ENCODE measurements around the gene DLG4.
"Not testable (repeated sequence)": the region's sequence is repeated elsewhere in the genome, so short reads cannot be mapped to it uniquely, and the experiment has no call there.

Gene DLG4

GRCh38 chr17:7195971-7196370, 23.7 kb downstream of the DLG4 start:
- no peaks in the 10 kb centered on the region for H3K27me3 ChIP-seq (ENCODE audit: control insufficient read depth, insufficient read depth, low read length)
- H3K36me3 ChIP-seq (ENCODE audit: control insufficient read depth, insufficient read depth, low read length), result peaks cover 51% of the 10 kb centered on the region
- no peak overlapping the region for H3K9ac ChIP-seq (ENCODE audit: low read length)

GRCh38 chr17:7192271-7192937, 27.2 kb downstream of the DLG4 start:
- Histone ChIP-seq H3K4me3 (ENCODE audit: low read depth, low read length) (no peak overlapping the region), H3K27ac (ENCODE audit: low read depth, low read length) (no peak overlapping the region), H3K36me3 (ENCODE audit: control insufficient read depth, insufficient read depth, low read length) (peaks cover 50% of the 10 kb centered on the region), H3K27me3 (ENCODE audit: control insufficient read depth, insufficient read depth, low read length) (no peaks in the 10 kb centered on the region), H3K9ac (ENCODE audit: low read length) (no peak overlapping the region), H3K9me3 (ENCODE audit: control insufficient read depth, insufficient read depth, low read depth, low read length) (no peaks in the 10 kb centered on the region), H3K4me1 (ENCODE audit: control insufficient read depth, insufficient read depth, low read length) (no peaks in the 10 kb centered on the region)

More at GRCh38 chr17:7195971-7196370, 23.7 kb downstream of the DLG4 start:
- no peak overlapping the region for H3K27ac ChIP-seq (ENCODE audit: low read depth, low read length)
- H3K4me3 ChIP-seq (ENCODE audit: low read depth, low read length), result no peak overlapping the region
- H3K9me3 ChIP-seq (ENCODE audit: control insufficient read depth, insufficient read depth, low read depth, low read length), result no peaks in the 10 kb centered on the region
- H3K4me1 ChIP-seq (ENCODE audit: control insufficient read depth, insufficient read depth, low read length), result no peaks in the 10 kb centered on the region

GRCh38 chr17:7191571-7192270, 27.9 kb downstream of the DLG4 start:
- Histone ChIP-seq H3K9me3 (ENCODE audit: control insufficient read depth, insufficient read depth, low read depth, low read length) (no peaks in the 10 kb centered on the region), H3K4me1 (ENCODE audit: control insufficient read depth, insufficient read depth, low read length) (no peaks in the 10 kb centered on the region), H3K27ac (ENCODE audit: low read depth, low read length) (no peak overlapping the region), H3K27me3 (ENCODE audit: control insufficient read depth, insufficient read depth, low read length) (no peaks in the 10 kb centered on the region), H3K9ac (ENCODE audit: low read length) (no peak overlapping the region), H3K36me3 (ENCODE audit: control insufficient read depth, insufficient read depth, low read length) (peaks cover 45% of the 10 kb centered on the region), H3K4me3 (ENCODE audit: low read depth, low read length) (no peak overlapping the region)

- no peak overlapping the region for H3K4me3 ChIP-seq (ENCODE audit: low read depth, low read length)
- no peak overlapping the region for H3K9ac ChIP-seq (ENCODE audit: low read length)
- no peaks in the 10 kb centered on the region for H3K27me3 ChIP-seq (ENCODE audit: control insufficient read depth, insufficient read depth, low read length)
- H3K27ac ChIP-seq (ENCODE audit: low read depth, low read length), result no peak overlapping the region
- H3K4me1 ChIP-seq (ENCODE audit: control insufficient read depth, insufficient read depth, low read length), result no peaks in the 10 kb centered on the region
- no peaks in the 10 kb centered on the region for H3K9me3 ChIP-seq (ENCODE audit: control insufficient read depth, insufficient read depth, low read depth, low read length)
- H3K36me3 ChIP-seq (ENCODE audit: control insufficient read depth, insufficient read depth, low read length), result peaks cover 39% of the 10 kb centered on the region
These were observed 28.6 kb downstream of the DLG4 start for GRCh38 chr17:7191069-7191468.

- Histone ChIP-seq H3K9ac (ENCODE audit: low read length) (no peak overlapping the region), H3K27me3 (ENCODE audit: control insufficient read depth, insufficient read depth, low read length) (no peaks in the 10 kb centered on the region), H3K4me3 (ENCODE audit: low read depth, low read length) (no peak overlapping the region), H3K27ac (ENCODE audit: low read depth, low read length) (no peak overlapping the region), H3K36me3 (ENCODE audit: control insufficient read depth, insufficient read depth, low read length) (peaks cover 32% of the 10 kb centered on the region), H3K9me3 (ENCODE audit: control insufficient read depth, insufficient read depth, low read depth, low read length) (no peaks in the 10 kb centered on the region), H3K4me1 (ENCODE audit: control insufficient read depth, insufficient read depth, low read length) (no peaks in the 10 kb centered on the region)
These were observed 29.2 kb downstream of the DLG4 start for GRCh38 chr17:7190276-7190917.

GRCh38 chr17:7186241-7186640, 33.4 kb downstream of the DLG4 start:
- Histone ChIP-seq H3K9me3 (ENCODE audit: control insufficient read depth, insufficient read depth, low read depth, low read length) (no peaks in the 10 kb centered on the region), H3K9ac (ENCODE audit: low read length) (no peak overlapping the region)

GRCh38 chr17:7184647-7185046, 35.0 kb downstream of the DLG4 start:
- Histone ChIP-seq H3K9ac (ENCODE audit: low read length) (no peak overlapping the region), H3K36me3 (ENCODE audit: control insufficient read depth, insufficient read depth, low read length) (no peaks in the 10 kb centered on the region), H3K27ac (ENCODE audit: low read depth, low read length) (no peak overlapping the region), H3K4me3 (ENCODE audit: low read depth, low read length) (no peak overlapping the region), H3K9me3 (ENCODE audit: control insufficient read depth, insufficient read depth, low read depth, low read length) (no peaks in the 10 kb centered on the region), H3K27me3 (ENCODE audit: control insufficient read depth, insufficient read depth, low read length) (no peaks in the 10 kb centered on the region), H3K4me1 (ENCODE audit: control insufficient read depth, insufficient read depth, low read length) (no peaks in the 10 kb centered on the region)

More at GRCh38 chr17:7186241-7186640, 33.4 kb downstream of the DLG4 start:
- H3K4me3 ChIP-seq (ENCODE audit: low read depth, low read length), result no peak overlapping the region
- no peak overlapping the region for H3K27ac ChIP-seq (ENCODE audit: low read depth, low read length)
- no peaks in the 10 kb centered on the region for H3K27me3 ChIP-seq (ENCODE audit: control insufficient read depth, insufficient read depth, low read length)
- H3K4me1 ChIP-seq (ENCODE audit: control insufficient read depth, insufficient read depth, low read length), result no peaks in the 10 kb centered on the region
- H3K36me3 ChIP-seq (ENCODE audit: control insufficient read depth, insufficient read depth, low read length), result peaks cover 7% of the 10 kb centered on the region

GRCh38 chr17:7184091-7184488, 35.5 kb downstream of the DLG4 start:
- Histone ChIP-seq H3K4me3 (ENCODE audit: low read depth, low read length) (no peak overlapping the region), H3K27ac (ENCODE audit: low read depth, low read length) (no peak overlapping the region), H3K4me1 (ENCODE audit: control insufficient read depth, insufficient read depth, low read length) (no peaks in the 10 kb centered on the region)

GRCh38 chr17:7183433-7184090, 36.1 kb downstream of the DLG4 start:
- H3K4me1 ChIP-seq (ENCODE audit: control insufficient read depth, insufficient read depth, low read length), result no peaks in the 10 kb centered on the region
- H3K36me3 ChIP-seq (ENCODE audit: control insufficient read depth, insufficient read depth, low read length), result no peaks in the 10 kb centered on the region
- H3K27ac ChIP-seq (ENCODE audit: low read depth, low read length), result no peak overlapping the region
- no peak overlapping the region for H3K4me3 ChIP-seq (ENCODE audit: low read depth, low read length)
- H3K9ac ChIP-seq (ENCODE audit: low read length), result no peak overlapping the region
- no peaks in the 10 kb centered on the region for H3K27me3 ChIP-seq (ENCODE audit: control insufficient read depth, insufficient read depth, low read length)
- H3K9me3 ChIP-seq (ENCODE audit: control insufficient read depth, insufficient read depth, low read depth, low read length), result no peaks in the 10 kb centered on the region

More at GRCh38 chr17:7184091-7184488, 35.5 kb downstream of the DLG4 start:
- H3K9me3 ChIP-seq (ENCODE audit: control insufficient read depth, insufficient read depth, low read depth, low read length), result no peaks in the 10 kb centered on the region
- H3K36me3 ChIP-seq (ENCODE audit: control insufficient read depth, insufficient read depth, low read length), result no peaks in the 10 kb centered on the region
- H3K9ac ChIP-seq (ENCODE audit: low read length), result no peak overlapping the region
- H3K27me3 ChIP-seq (ENCODE audit: control insufficient read depth, insufficient read depth, low read length), result no peaks in the 10 kb centered on the region

- not testable (repeated sequence) for H3K9ac ChIP-seq (ENCODE audit: low read length); H3K4me3 ChIP-seq (ENCODE audit: low read depth, low read length); H3K27me3 ChIP-seq (ENCODE audit: control insufficient read depth, insufficient read depth, low read length); H3K9me3 ChIP-seq (ENCODE audit: control insufficient read depth, insufficient read depth, low read depth, low read length); H3K27ac ChIP-seq (ENCODE audit: low read depth, low read length); H3K4me1 ChIP-seq (ENCODE audit: control insufficient read depth, insufficient read depth, low read length); H3K36me3 ChIP-seq (ENCODE audit: control insufficient read depth, insufficient read depth, low read length)
These were observed 37.5 kb downstream of the DLG4 start for GRCh38 chr17:7182101-7182500.
